GM13977 (cell line): ENCODE measurements around the gene CERKL.

Source experiments
- DNase-seq: peaks from one replicate; pipeline ENCODE4 v3.0.0; 2012; ENCODE audit warnings: low spot score
- CTCF ChIP-seq: IDR thresholded peaks from 2 replicates; pipeline ENCODE4 v1.5.1; 2012; ENCODE audit warnings: mild to moderate bottlenecking, control low read depth; ENCODE audit not compliant: insufficient read depth; ENCODE audit errors: extremely low read depth, missing control alignments
- in situ Hi-C: fragments of 300-500 bp; cut with MboI; formaldehyde crosslinking; loops from one replicate; pipeline ENCODE4 v1.12.0; 2022; ENCODE audit warnings: low sequenced_read_pairs, low pct_unique_long_range_greater_than_20kb, mixed read lengths, inconsistent platforms; ENCODE audit not compliant: unreplicated experiment

The CERKL gene

GRCh38 chr2:181667234-181667633 lies 10.3 kb upstream of the CERKL start:
- no peak for TF ChIP-seq CTCF
- no peak for DNase-seq
- in situ Hi-C loops: no loop called here

GRCh38 chr2:181662287-181662686 lies 5.4 kb upstream of the CERKL start:
- no peak for TF ChIP-seq CTCF
- no peak for DNase-seq
- in situ Hi-C loops: no loop called here

- DNase-seq: no peak
- TF ChIP-seq CTCF: no peak
Observed at GRCh38 chr2:181660181-181660580, 3.3 kb upstream of the CERKL start.

GRCh38 chr2:181658444-181658843 lies 1.5 kb upstream of the CERKL start:
- TF ChIP-seq CTCF: no peak

More at GRCh38 chr2:181660181-181660580, 3.3 kb upstream of the CERKL start:
- in situ Hi-C loops: no loop called here

GRCh38 chr2:181657379-181657778 lies 474 bp upstream of the CERKL start:
- DNase-seq: no peak
- in situ Hi-C loops: no loop called here
- TF ChIP-seq CTCF: no peak

More at GRCh38 chr2:181658444-181658843, 1.5 kb upstream of the CERKL start:
- no peak for DNase-seq
- in situ Hi-C loops: no loop called here

GRCh38 chr2:181655519-181655918 lies 1.4 kb downstream of the CERKL start:
- no peak for DNase-seq
- in situ Hi-C loops: no loop called here
- TF ChIP-seq CTCF: no peak
